GM18907 (cell line): ENCODE results near the gene EVA1A.

Source experiments
- ATAC-seq: cut with Tn5 transposase; IDR thresholded peaks from one replicate; pipeline ENCODE4 v1.9.1; 2021; ENCODE audit warnings: mild to moderate bottlenecking, moderate library complexity; ENCODE audit not compliant: unreplicated experiment

EVA1A gene

DNA sequence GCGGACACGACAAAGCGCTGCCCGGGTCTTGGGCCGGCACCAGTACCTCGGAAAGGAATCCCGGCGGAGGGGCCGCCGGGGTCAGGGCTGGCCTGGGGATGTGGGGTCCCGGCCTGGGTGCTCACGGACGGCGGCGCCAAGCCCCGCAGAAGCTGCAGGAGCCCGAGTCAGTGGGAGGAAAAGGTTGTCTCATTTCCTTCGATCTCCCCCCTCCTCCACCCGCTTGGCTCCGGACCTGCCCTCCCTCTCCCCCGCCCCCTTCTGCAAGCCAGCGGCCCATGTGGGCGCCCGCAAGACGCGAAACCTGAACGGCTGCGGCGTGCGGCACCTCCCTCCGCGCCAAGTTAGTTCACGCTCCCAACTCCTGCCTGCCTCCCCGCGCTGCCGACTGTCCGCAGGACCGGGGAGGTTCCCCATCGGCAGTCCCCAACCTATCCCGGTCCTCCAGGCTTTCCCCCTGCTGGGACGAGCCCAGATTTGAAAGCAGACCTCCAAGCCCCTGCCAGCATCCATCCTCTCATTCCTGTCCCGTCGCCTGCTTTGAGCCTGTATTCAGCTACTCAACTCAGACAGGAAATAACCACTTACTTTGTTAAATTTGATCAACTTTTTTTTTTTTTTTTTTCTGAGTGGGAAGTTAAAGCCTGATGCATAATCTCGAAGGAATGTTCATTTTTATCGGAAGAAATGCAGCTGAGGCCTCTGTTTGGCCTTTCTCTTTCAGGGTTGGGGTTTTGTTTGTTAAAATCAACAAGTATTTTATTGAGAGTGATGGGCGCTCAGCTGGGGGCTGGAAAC is at the start of gene EVA1A:
Gene EVA1A (minus strand): TSS at position 172 of the 798 bp plus-strand sequence. CDS start 42,799 bp downstream, outside the sequence.
- ATAC-seq = peak; percentile 35

DNA sequence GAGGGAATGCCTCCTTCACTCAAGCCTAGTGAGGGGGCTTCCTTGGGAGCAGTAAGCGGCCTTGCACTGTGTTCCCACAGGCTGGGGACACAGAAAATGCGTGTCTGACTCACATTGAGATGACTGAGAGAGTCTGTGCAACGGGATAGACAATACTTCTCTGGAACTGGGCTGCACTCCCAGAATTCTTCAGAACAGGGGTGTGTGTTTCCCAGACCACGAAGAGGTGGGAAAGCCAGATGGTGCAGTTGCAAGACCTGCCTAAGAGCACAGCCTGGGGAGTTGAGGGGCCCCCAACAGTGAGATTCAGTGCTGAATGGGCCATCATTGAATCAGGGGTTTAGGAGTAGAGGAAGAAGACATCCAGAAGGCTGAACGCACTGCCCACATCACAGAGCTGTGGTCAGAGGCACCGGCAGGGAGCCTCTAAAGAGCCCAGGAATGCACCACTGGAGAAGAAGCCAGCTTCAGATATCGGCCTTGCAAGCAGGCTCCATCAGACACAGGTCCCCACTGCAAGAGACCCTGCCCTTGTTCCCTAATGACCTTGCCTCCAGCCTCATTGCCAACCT is 49.3 kb upstream of the EVA1A start:
- ATAC-seq = no peak

DNA sequence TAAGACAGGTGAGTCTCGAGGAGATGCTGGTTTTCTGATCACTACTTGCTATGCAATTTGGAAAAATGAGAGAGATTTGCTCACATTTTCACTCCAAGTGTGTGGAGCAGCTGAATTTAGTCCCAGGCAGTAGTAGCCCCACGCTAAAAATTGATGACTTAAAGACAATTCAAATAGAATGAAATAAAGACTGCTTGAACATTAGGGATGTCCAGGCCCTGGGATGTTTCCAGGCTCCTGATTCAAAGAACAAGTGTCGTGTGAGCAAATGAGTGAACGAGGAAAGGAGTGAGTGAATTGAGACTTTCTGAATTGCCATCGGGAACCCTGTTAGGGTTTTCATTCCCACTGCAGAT is 48.6 kb upstream of the EVA1A start:
- no peak for ATAC-seq

GRCh38 chr2:75608684-75609333 is 48.1 kb upstream of the EVA1A start:
- ATAC-seq = peak; percentile 73

GRCh38 chr2:75607988-75608683 is 47.4 kb upstream of the EVA1A start:
- no peak for ATAC-seq

DNA sequence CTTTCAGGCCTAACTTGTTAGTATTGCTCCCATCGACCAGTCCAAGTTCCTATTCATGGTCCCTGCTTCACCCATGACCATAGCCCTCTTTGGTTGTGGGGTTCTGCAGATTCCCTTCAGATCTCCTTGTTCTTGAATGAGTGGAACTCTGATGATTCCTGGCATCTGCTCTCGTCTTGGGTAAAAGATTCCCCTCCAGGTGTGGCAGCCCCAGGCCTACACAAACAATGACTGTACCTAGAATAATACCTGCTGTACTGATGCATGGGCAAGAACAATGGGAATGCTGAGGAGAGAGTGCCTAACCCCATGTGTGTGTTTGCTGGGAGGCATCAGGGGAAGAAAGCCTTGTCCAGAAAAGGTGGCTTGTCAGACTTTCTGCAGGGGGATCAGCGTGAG is 46.7 kb upstream of the EVA1A start:
- ATAC-seq = no peak

GRCh38 chr2:75606761-75607399 is 46.1 kb upstream of the EVA1A start:
- no peak for ATAC-seq

DNA sequence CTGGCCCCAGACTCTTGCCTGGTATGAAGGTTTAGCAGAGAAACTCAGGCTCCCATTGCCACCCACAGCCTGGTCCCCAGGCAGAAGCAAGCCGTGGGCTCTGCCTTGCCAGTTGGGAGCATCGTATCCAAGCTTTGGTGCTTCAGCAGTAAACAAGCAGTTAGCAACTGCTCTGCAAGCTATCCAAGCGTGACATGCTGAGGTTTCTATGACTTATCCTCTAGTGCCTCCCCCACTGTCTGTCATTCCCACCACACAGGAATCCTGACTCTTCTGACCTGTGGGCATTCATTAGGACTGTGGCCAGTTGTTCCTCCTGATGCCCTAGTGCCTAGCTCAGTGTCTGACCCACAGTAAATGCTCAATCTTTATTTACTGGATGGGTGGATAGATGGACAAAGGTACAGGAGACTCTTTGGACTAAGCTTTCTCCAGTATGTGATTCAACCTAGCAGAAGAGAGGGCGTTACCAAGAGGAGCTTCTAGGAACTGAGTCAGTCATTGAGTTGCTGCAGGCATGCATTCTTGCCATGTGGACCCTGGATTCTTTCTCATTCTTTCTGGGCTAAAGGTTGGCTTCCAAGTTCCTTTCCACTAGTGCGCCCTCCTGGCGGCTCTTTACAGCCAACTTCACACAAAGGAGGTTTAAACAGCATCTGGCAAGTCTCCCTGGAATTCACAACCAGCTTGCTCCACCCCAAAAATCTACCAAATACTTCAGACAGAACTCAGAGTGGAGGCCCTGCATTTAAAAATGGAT is 45.2 kb upstream of the EVA1A start:
- ATAC-seq = no peak

- no peak for ATAC-seq
Observed at GRCh38 chr2:75604484-75604883, 43.7 kb upstream of the EVA1A start.

DNA sequence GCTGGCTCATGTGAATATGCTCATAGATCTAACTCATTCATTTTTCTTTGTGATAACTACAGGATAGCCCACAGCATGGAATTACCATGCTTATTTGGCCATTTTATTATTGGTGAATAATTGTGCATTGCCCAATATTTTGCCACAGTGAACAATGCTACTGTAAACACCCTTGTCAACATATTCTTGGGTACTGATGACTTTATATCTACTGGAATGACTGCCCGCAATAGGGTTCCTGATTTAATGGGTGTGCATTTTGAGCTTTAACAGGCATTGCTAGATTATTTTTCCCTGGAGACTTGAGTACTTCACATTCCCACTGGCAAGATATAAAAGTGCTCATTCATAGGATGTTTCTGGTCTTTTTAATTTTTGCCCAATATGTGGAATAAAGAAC is 42.7 kb upstream of the EVA1A start:
- no peak for ATAC-seq

GRCh38 chr2:75602724-75603342 is 42.1 kb upstream of the EVA1A start:
- no peak for ATAC-seq

- ATAC-seq = no peak
Observed at GRCh38 chr2:75600461-75601011, 39.8 kb upstream of the EVA1A start.

GRCh38 chr2:75598589-75599155 is 37.9 kb upstream of the EVA1A start:
- no peak for ATAC-seq

DNA sequence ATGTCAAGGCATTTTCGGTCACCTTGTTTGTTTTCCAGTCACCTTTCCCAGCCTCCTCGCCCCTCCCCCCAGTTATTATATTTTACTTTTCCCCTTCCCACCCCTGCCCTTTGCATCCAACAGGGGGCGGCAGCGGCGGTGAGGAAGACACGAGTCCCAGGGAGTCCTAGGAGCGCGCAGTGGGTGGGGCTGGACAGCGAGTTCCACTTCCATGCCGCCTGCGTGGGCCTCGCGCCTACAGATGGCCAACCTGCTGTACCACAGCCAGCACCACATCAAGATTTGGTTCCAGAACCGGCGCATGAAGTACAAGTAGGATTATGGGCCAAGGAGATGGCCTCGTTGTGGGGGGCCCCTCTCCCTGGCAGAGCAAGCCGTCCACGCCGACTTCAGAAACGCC is 37.2 kb upstream of the EVA1A start:
- no peak for ATAC-seq

DNA sequence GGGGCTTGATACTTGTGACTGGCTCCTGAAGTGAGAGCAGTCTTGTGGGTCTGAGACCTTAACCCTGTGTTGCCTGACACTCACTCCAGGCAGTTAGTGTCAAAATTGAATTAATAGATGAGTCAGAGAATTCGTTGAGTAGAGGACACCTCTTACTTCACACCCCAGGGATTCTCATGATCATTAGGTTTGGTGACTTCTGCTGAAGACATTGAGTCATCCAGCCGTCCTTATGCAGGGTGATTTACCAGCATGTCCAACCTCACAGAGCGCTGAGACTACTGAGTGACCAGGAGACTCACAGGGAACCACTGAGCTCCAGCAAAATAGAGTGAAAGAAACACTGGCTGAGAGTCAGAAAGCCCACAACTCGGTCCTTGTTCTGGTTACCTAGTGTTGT is 36.0 kb upstream of the EVA1A start:
- no peak for ATAC-seq

DNA sequence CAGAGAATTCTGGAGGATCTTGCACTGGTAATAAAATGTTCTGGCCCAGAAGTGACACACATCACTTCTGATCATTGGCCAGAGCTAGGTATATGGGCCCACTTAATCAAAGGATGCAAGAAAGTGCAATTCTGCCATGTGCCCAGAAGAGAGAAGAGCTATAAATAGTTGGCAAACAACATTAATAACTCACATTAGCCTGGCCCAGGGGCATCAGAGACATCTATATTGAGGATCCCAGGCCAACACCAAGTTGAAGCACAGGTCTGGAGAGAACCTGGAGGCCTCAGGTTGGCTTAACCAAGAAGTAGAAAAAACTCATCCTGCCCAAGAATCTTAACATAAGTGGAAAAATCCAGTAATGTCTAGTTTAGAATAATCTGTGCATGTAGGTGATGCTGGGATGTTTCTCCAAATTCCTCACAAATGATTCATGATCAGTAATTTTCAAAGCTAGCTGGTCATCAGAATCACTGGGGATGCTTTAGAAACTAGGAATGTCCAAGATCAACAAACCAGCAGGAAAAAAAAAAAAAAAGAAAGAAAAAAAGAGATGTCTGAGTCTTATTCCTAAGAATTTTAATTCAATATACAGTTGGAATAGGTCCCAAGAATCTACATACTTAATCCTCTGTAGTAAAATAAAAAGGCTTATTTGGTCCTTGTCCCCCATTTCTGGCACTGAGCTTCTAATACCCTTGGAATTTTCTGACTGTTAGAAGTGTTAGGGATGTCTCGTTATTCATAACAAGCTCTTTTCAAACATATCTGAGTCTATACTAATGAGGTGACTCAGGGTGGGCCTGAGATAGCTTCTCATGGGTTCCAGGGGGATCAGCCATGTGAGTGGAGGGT is 35.0 kb upstream of the EVA1A start:
- ATAC-seq = no peak

GRCh38 chr2:75594596-75594995 is 33.9 kb upstream of the EVA1A start:
- ATAC-seq = no peak

DNA sequence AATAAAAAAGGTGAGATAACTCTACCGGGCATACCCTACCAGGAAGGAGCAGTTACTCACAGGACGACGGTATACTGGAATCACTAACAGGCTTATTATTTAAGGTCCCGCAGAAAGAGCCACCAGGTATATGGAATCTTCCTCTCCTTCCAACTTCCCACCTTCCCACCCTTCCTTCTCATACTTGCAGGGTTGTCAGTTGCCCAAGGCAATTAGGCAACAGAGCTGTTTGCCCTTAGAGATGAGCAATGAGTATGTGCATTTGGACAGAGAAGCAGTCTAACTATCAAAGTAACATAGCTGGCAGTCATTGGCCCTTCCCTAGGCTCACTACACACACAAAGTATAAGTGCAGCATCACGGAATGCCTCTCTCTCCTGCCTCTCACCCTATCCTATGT is 32.1 kb upstream of the EVA1A start:
- ATAC-seq = no peak
